H1 (cell line): ENCODE data around the gene TEX48. TPM values are rescaled to one million over a fixed set of nuclear protein-coding genes. Genes with fewer than 3 reads are reported as not detected.

Source experiments
- CTCF ChIA-PET: fragments of 300-600 bp; sonication (Branson Sonifier 250); formaldehyde crosslinking; loops from one replicate; lab custom pipeline; 2021; ENCODE audit not compliant: partially characterized antibody; lab: Charles Lee
- POLR2A ChIA-PET: fragments of 300-600 bp; sonication (Branson Sonifier 250); formaldehyde crosslinking; loops from one replicate; lab custom pipeline; 2021; ENCODE audit warnings: inconsistent platforms; ENCODE audit not compliant: partially characterized antibody; lab: Charles Lee
- DNase-seq, 2 experiments: peaks; one replicate each; pipeline versions ENCODE4 v3.0.0 to v3.0.0-alpha.2; 2010 to 2022; ENCODE audit warnings: low spot score in 2 of 2, low read depth in 1 of 2, mixed read lengths in 1 of 2
- FAIRE-seq: peaks from 2 replicates; lab custom pipeline; 2011; peaks lifted over from hg19 to GRCh38; lab: Jason Lieb, UNC
- H2AFZ ChIP-seq: 2 replicates; pipeline ENCODE4 v1.8.1; 2012; ENCODE audit warnings: low read length, inconsistent platforms
- H2AK5ac ChIP-seq: 2 replicates; pipeline ENCODE4 v1.6.1; 2013; ENCODE audit warnings: low read depth, low read length
- H2BK120ac ChIP-seq: replicated peaks from 2 replicates; pipeline ENCODE3; 2013; ENCODE audit warnings: low read depth, low read length, inconsistent platforms
- H2BK12ac ChIP-seq: 2 replicates; pipeline ENCODE4 v1.6.1; 2013; ENCODE audit warnings: low read depth, low read length
- H2BK15ac ChIP-seq: 2 replicates; pipeline ENCODE4 v1.6.1; 2013; ENCODE audit warnings: low read length
- H2BK20ac ChIP-seq: 2 replicates; pipeline ENCODE4 v1.6.1; 2013; ENCODE audit warnings: low read length
- H2BK5ac ChIP-seq: 2 replicates; pipeline ENCODE4 v1.6.1; 2013; ENCODE audit warnings: low read depth, low read length
- H3K14ac ChIP-seq: 2 replicates; pipeline ENCODE4 v1.6.1; 2013; ENCODE audit warnings: inconsistent platforms; ENCODE audit not compliant: insufficient read length
- H3K18ac ChIP-seq: 2 replicates; pipeline ENCODE4 v1.6.1; 2013; ENCODE audit warnings: low read length; ENCODE audit errors: extremely low read depth
- H3K23ac ChIP-seq: 2 replicates; pipeline ENCODE4 v1.6.1; 2013; ENCODE audit warnings: inconsistent platforms; ENCODE audit not compliant: insufficient read length
- H3K23me2 ChIP-seq: 2 replicates; pipeline ENCODE4 v1.6.1; 2013; ENCODE audit warnings: low read depth, low read length
- H3K27ac ChIP-seq: 2 replicates; pipeline ENCODE4 v1.6.1; 2011; ENCODE audit warnings: low read depth, low read length, inconsistent platforms
- H3K27me3 ChIP-seq, 4 experiments: replicated peaks in 1 of 4; 1 replicate in 1 of 4; 2 replicates in 3 of 4; pipeline versions ENCODE4 v1.6.1 to v1.8.1; 2011 to 2013; ENCODE audit warnings: low read length in 3 of 4, mild to moderate bottlenecking in 3 of 4, inconsistent platforms in 2 of 4, mixed read lengths in 2 of 4, moderate library complexity in 1 of 4; ENCODE audit not compliant: control insufficient read depth in 3 of 4, insufficient read depth in 3 of 4; ENCODE audit errors: extremely low read depth in 1 of 4
- H3K36me3 ChIP-seq, 4 experiments: 2 replicates each; pipeline versions ENCODE4 v1.6.1 to v1.8.1; 2011 to 2013; ENCODE audit warnings: mild to moderate bottlenecking in 4 of 4, low read length in 3 of 4, moderate library complexity in 2 of 4, control low read depth in 1 of 4, inconsistent platforms in 1 of 4; ENCODE audit not compliant: insufficient read depth in 4 of 4, control insufficient read depth in 2 of 4
- H3K4ac ChIP-seq: replicated peaks from 2 replicates; pipeline ENCODE3; 2013; ENCODE audit warnings: low read length, low read depth, mixed read lengths, inconsistent platforms; ENCODE audit not compliant: insufficient read length
- H3K4me1 ChIP-seq, 4 experiments: replicated peaks in 1 of 4; 1 replicate in 1 of 4; 2 replicates in 3 of 4; pipeline versions ENCODE4 v1.6.1 to v1.8.1; 2011 to 2013; ENCODE audit warnings: low read length in 3 of 4, inconsistent platforms in 2 of 4, mixed read lengths in 1 of 4; ENCODE audit not compliant: insufficient read depth in 4 of 4, control insufficient read depth in 3 of 4
- H3K4me2 ChIP-seq, 2 experiments: 2 replicates each; pipeline versions ENCODE4 v1.6.1 to v1.8.1; 2011 to 2013; ENCODE audit warnings: low read depth in 2 of 2, low read length in 2 of 2, control low read depth in 1 of 2, inconsistent platforms in 1 of 2, mild to moderate bottlenecking in 1 of 2; ENCODE audit not compliant: insufficient read depth in 1 of 2
- H3K4me3 ChIP-seq, 4 experiments: fragments of 200-600, 300-600 bp in 1 of 4; sonication (generic), shearing (Covaris generic), sonication (Bioruptor Twin) in 1 of 4; 2 replicates each; pipeline versions ENCODE4 v1.5.1 to v1.8.1; 2011 to 2016; ENCODE audit warnings: low read length in 4 of 4, low read depth in 3 of 4, control low read depth in 2 of 4, inconsistent platforms in 2 of 4, mild to moderate bottlenecking in 2 of 4, mixed read lengths in 1 of 4, moderate library complexity in 1 of 4; ENCODE audit not compliant: insufficient read depth in 2 of 4; ENCODE audit errors: extremely low read depth in 1 of 4
- H3K56ac ChIP-seq: replicated peaks from 2 replicates; pipeline ENCODE3; 2013; ENCODE audit warnings: low read depth, mild to moderate bottlenecking, mixed read lengths, low read length, inconsistent platforms; ENCODE audit not compliant: insufficient read length
- H3K79me1 ChIP-seq: 2 replicates; pipeline ENCODE4 v1.6.1; 2013; ENCODE audit warnings: low read depth, low read length, control low read depth
- H3K79me2 ChIP-seq, 2 experiments: 2 replicates each; pipeline versions ENCODE4 v1.6.1 to v1.8.1; 2012 to 2013; ENCODE audit warnings: low read length in 2 of 2, mild to moderate bottlenecking in 2 of 2, inconsistent platforms in 1 of 2; ENCODE audit not compliant: insufficient read depth in 2 of 2, control insufficient read depth in 1 of 2
- H3K9ac ChIP-seq, 4 experiments: replicated peaks in 1 of 4; 1 replicate in 1 of 4; 2 replicates in 3 of 4; pipeline versions ENCODE4 v1.6.1 to v1.8.1; 2011 to 2013; ENCODE audit warnings: low read depth in 3 of 4, low read length in 3 of 4, control low read depth in 2 of 4, mild to moderate bottlenecking in 2 of 4, moderate library complexity in 2 of 4, inconsistent platforms in 1 of 4; ENCODE audit errors: extremely low read depth in 1 of 4
- H3K9me3 ChIP-seq, 2 experiments: 2 replicates each; pipeline versions ENCODE4 v1.6.1 to v1.8.1; 2012 to 2013; ENCODE audit warnings: mild to moderate bottlenecking in 2 of 2, moderate library complexity in 2 of 2, control low read depth in 1 of 2, inconsistent platforms in 1 of 2, low read depth in 1 of 2, low read length in 1 of 2, mixed read lengths in 1 of 2; ENCODE audit not compliant: insufficient read depth in 2 of 2
- H4K20me1 ChIP-seq, 2 experiments: replicated peaks in 1 of 2; 2 replicates each; pipeline versions ENCODE3 to v1.8.1; 2011 to 2013; ENCODE audit warnings: inconsistent platforms in 2 of 2, low read length in 2 of 2, mild to moderate bottlenecking in 1 of 2; ENCODE audit not compliant: insufficient read depth in 2 of 2, control insufficient read depth in 1 of 2
- H4K5ac ChIP-seq: 2 replicates; pipeline ENCODE4 v1.6.1; 2013; ENCODE audit warnings: low read length, low read depth, mixed read lengths, inconsistent platforms; ENCODE audit not compliant: insufficient read length
- H4K8ac ChIP-seq: 2 replicates; pipeline ENCODE4 v1.8.0; 2013; ENCODE audit warnings: mild to moderate bottlenecking, moderate library complexity, low read length, inconsistent platforms; ENCODE audit not compliant: insufficient read depth; ENCODE audit errors: extremely low read depth
- H4K91ac ChIP-seq: replicated peaks from 2 replicates; pipeline ENCODE3; 2013; ENCODE audit warnings: low read length, mixed read lengths, inconsistent platforms; ENCODE audit not compliant: insufficient read length
- BCL11A ChIP-seq, 2 experiments: IDR thresholded peaks; one replicate each; pipeline ENCODE4 v1.6.1; 2011; ENCODE audit warnings: low read depth in 2 of 2, low read length in 2 of 2, mild to moderate bottlenecking in 2 of 2
- BRCA1 ChIP-seq: IDR thresholded peaks from 2 replicates; pipeline ENCODE4 v1.6.1; 2012; ENCODE audit warnings: low read depth, low read length, improper control_type of control experiment
- GTF2F1 ChIP-seq: IDR thresholded peaks from 2 replicates; pipeline ENCODE4 v1.6.1; 2012; ENCODE audit warnings: low read depth, low read length, improper control_type of control experiment, borderline replicate concordance
- HDAC6 ChIP-seq: IDR thresholded peaks from one replicate; pipeline ENCODE4 v1.7.1; 2012; ENCODE audit warnings: low read depth, mild to moderate bottlenecking, inconsistent platforms, low read length, moderate library complexity
- RXRA ChIP-seq: IDR thresholded peaks from 2 replicates; pipeline ENCODE4 v1.6.1; 2011; ENCODE audit warnings: low read depth, mild to moderate bottlenecking, low read length, moderate library complexity; ENCODE audit not compliant: insufficient read depth
- SAP30 ChIP-seq: fragments of 300-600 bp; sonication (generic); IDR thresholded peaks from 2 replicates; pipeline ENCODE4 v1.7.1; 2012; ENCODE audit warnings: low read length, moderate library complexity, mild to moderate bottlenecking, inconsistent platforms; ENCODE audit not compliant: insufficient read depth, insufficient replicate concordance
- SIN3A ChIP-seq, 2 experiments: IDR thresholded peaks in 1 of 2; conservative IDR thresholded peaks in 1 of 2; 2 replicates each; pipeline ENCODE4 v1.6.1; 2011 to 2012; ENCODE audit warnings: low read length in 2 of 2, improper control_type of control experiment in 1 of 2, low read depth in 1 of 2, mild to moderate bottlenecking in 1 of 2
- SRF ChIP-seq: IDR thresholded peaks from 2 replicates; pipeline ENCODE4 v1.6.1; 2011; ENCODE audit warnings: mild to moderate bottlenecking, low read depth, low read length, moderate library complexity
- ZNF274 ChIP-seq: IDR thresholded peaks from 2 replicates; pipeline ENCODE4 v1.7.0; 2012; ENCODE audit warnings: low read length, borderline replicate concordance; ENCODE audit errors: extremely low read depth
- polyA plus RNA-seq, 7 experiments: library from polyadenylated mRNA; depleted of rRNA in 3 of 7; stranded (reverse) in 5 of 7; unstranded in 2 of 7; fragments of >200 nt in 5 of 7; fragments of 200-250 nt in 2 of 7; gene quantifications; 1 replicate in 5 of 7; 2 replicates in 1 of 7; 4 replicates in 1 of 7; pipeline versions ENCODE4 v1.2.1 to v1.2.3, GENCODE V29; 2011 to 2013; ENCODE audit warnings: missing spikeins in 2 of 7, mixed read lengths in 2 of 7
- total RNA-seq: library from RNA; stranded (reverse); fragmentation: NEBNext Ultra II Directional; extraction: Animal tissue kit (Norgen Biotek cat#: 25700); gene quantifications from 2 replicates; pipeline ENCODE4 v1.2.1, GENCODE V29; 2021
- TF ChIP-seq, protein P1 (sequence below): IDR thresholded peaks from 2 replicates; pipeline ENCODE4 v1.6.1; 2011; ENCODE audit warnings: low read length, improper control_type of control experiment
- TF ChIP-seq, protein P2 (sequence below), 3 experiments: IDR thresholded peaks; 1 replicate in 2 of 3; 2 replicates in 1 of 3; pipeline versions ENCODE4 v1.5.1 to v1.6.1; 2011; ENCODE audit warnings: low read length in 3 of 3, mild to moderate bottlenecking in 3 of 3, inconsistent platforms in 2 of 3, low read depth in 1 of 3, moderate library complexity in 1 of 3; ENCODE audit not compliant: insufficient read depth in 1 of 3; ENCODE audit errors: control extremely low read depth in 1 of 3

The TEX48 gene
- total and polyA plus RNA-seq, 2 of the 8 experiments (the other 6 are each of a cell fraction or from before 2014, with no cell fraction given): not detected

DNA sequence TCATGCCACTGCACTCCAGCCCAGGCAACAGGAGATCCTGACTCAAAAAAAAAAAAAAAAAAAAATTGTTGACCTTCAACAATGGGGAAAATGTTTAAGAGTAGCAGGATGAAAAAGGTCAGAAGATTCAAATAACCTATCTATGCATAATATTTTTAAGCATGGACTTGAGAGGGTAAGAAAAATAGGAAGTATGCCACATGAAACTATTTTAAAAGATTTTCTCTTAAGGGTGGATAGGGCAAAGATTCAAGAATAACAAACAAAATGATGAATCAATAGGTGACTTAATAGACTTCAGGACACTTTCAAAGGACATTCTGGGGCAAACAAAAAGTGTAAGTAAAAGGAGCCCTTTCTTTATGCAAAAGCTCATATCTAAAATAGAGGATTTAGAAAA is 3.2 kb downstream of the TEX48 start:
- no peak overlapping the region for H2BK5ac ChIP-seq
- ChIA-PET POLR2A (no interaction called here), CTCF (interaction anchor here (0.8 to 10.6 kb wide), 8 partner anchors 10 to 337 kb away, joined by 3 to 171 read pairs (median 28); no protein-coding TSS in a partner anchor)
- no peak overlapping the region for H3K4me3 ChIP-seq
- H3K56ac ChIP-seq: no peak overlapping the region
- H3K79me2 ChIP-seq: no peaks in the 10 kb centered on the region
- no peak overlapping the region for H4K8ac ChIP-seq
- H3K27ac ChIP-seq: no peak overlapping the region
- no peak overlapping the region for H2AFZ ChIP-seq
- H3K14ac ChIP-seq: no peak overlapping the region
- FAIRE-seq (no peak), DNase-seq (no peak)
- no peak overlapping the region for H3K4me2 ChIP-seq
- H4K5ac ChIP-seq: no peak overlapping the region
- no peaks in the 10 kb centered on the region for H3K79me1 ChIP-seq
- H2BK15ac ChIP-seq: no peak overlapping the region
- no peaks in the 10 kb centered on the region for H3K36me3 ChIP-seq
- no peak overlapping the region for H4K91ac ChIP-seq
- H3K4me1 ChIP-seq: no peaks in the 10 kb centered on the region
- H3K9ac ChIP-seq: no peak overlapping the region
- H2BK120ac ChIP-seq: no peak overlapping the region
- H4K20me1 ChIP-seq: no peaks in the 10 kb centered on the region
- H2BK20ac ChIP-seq: no peak overlapping the region
- H3K9me3 ChIP-seq: no peaks in the 10 kb centered on the region
- no peak overlapping the region for H2BK12ac ChIP-seq
- no peaks in the 10 kb centered on the region; a peak in 2 of 7 replicates for H3K27me3 ChIP-seq
- no peak overlapping the region for H3K4ac ChIP-seq
- no peaks in the 10 kb centered on the region for H3K23me2 ChIP-seq
- H3K18ac ChIP-seq: no peak overlapping the region
- H3K23ac ChIP-seq: no peak overlapping the region
- H2AK5ac ChIP-seq: no peak overlapping the region
- no peak for TF ChIP-seq SRF
- TF ChIP-seq ZNF274: no peak
- TF ChIP-seq BCL11A (IDR thresholded peaks at IDR 0.05; ENCODE audit: low read depth in 2 of 2, low read length in 2 of 2): no peak
- no peak for TF ChIP-seq SIN3A (conservative IDR thresholded peaks at IDR 0.05 in 1 of 2, IDR thresholded peaks at IDR 0.05 in 1 of 2; ENCODE audit: low read depth in 1 of 2, low read length in 2 of 2)
- no peak for TF ChIP-seq HDAC6
- TF ChIP-seq BRCA1: no peak
- TF ChIP-seq, protein P1, sequence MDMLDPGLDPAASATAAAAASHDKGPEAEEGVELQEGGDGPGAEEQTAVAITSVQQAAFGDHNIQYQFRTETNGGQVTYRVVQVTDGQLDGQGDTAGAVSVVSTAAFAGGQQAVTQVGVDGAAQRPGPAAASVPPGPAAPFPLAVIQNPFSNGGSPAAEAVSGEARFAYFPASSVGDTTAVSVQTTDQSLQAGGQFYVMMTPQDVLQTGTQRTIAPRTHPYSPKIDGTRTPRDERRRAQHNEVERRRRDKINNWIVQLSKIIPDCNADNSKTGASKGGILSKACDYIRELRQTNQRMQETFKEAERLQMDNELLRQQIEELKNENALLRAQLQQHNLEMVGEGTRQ: no peak
- TF ChIP-seq SAP30: no peak
- TF ChIP-seq, protein P2, sequence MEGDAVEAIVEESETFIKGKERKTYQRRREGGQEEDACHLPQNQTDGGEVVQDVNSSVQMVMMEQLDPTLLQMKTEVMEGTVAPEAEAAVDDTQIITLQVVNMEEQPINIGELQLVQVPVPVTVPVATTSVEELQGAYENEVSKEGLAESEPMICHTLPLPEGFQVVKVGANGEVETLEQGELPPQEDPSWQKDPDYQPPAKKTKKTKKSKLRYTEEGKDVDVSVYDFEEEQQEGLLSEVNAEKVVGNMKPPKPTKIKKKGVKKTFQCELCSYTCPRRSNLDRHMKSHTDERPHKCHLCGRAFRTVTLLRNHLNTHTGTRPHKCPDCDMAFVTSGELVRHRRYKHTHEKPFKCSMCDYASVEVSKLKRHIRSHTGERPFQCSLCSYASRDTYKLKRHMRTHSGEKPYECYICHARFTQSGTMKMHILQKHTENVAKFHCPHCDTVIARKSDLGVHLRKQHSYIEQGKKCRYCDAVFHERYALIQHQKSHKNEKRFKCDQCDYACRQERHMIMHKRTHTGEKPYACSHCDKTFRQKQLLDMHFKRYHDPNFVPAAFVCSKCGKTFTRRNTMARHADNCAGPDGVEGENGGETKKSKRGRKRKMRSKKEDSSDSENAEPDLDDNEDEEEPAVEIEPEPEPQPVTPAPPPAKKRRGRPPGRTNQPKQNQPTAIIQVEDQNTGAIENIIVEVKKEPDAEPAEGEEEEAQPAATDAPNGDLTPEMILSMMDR (IDR thresholded peaks at IDR 0.05; ENCODE audit: control extremely low read depth in 1 of 3, insufficient read depth in 1 of 3, low read depth in 1 of 3, low read length in 3 of 3): no peak
- no peak for TF ChIP-seq GTF2F1
- TF ChIP-seq RXRA: no peak
